SK-N-SH (cell line): Measurements from ENCODE around the gene SLC35F1. TPM values are rescaled to one million over a fixed set of nuclear protein-coding genes. Genes with fewer than 3 reads are reported as not detected.
A peak's percentile ranks its signal among the peaks of the same experiment; 100 is the strongest.
"Not testable (repeated sequence)": the region's sequence is repeated elsewhere in the genome, so short reads cannot be mapped to it uniquely, and the experiment has no call there.

Experiments
- CTCF ChIA-PET: fragments of 300-600, 350-600 bp; formaldehyde crosslinking; extraction: SDS; loops from one replicate; lab custom pipeline; 2021; lab: Yijun Ruan, JAX
- POLR2A ChIA-PET: fragments of 350-600 bp; sonication (Branson Sonifier 250); formaldehyde crosslinking; extraction: SDS; loops from one replicate; lab custom pipeline; 2020; ENCODE audit warnings: antibody characterized with exemption, inconsistent platforms; lab: Yijun Ruan, JAX
- DNase-seq: peaks from one replicate; pipeline ENCODE4 v3.0.0; 2012
- H2AFZ ChIP-seq: fragments of 200-600 bp; sonication (generic); 2 replicates; pipeline ENCODE4 v1.8.1; 2016; ENCODE audit warnings: antibody characterized with exemption, mild to moderate bottlenecking, low read depth
- H3F3A ChIP-seq: fragments of 200-600 bp; sonication (generic); replicated peaks from 2 replicates; pipeline ENCODE3; 2016; ENCODE audit warnings: antibody characterized with exemption, mild to moderate bottlenecking; ENCODE audit not compliant: insufficient read depth
- H3K27ac ChIP-seq, 2 experiments: fragments of 200-500 bp in 1 of 2; fragments of 200-600 bp in 1 of 2; sonication (Bioruptor generic) in 1 of 2; sonication (generic), shearing (Covaris generic) in 1 of 2; 2 replicates each; pipeline versions ENCODE4 v1.5.1 to v1.6.1; 2014 to 2016; ENCODE audit warnings: low read depth in 2 of 2, inconsistent platforms in 1 of 2, low read length in 1 of 2, mild to moderate bottlenecking in 1 of 2, mixed read lengths in 1 of 2
- H3K27me3 ChIP-seq: fragments of 200-600 bp; sonication (generic), shearing (Covaris generic); 2 replicates; pipeline ENCODE4 v1.6.1; 2016; ENCODE audit warnings: mixed run types; ENCODE audit not compliant: insufficient read depth
- H3K36me3 ChIP-seq, 2 experiments: fragments of 200-500 bp in 1 of 2; fragments of 200-600 bp in 1 of 2; sonication (Bioruptor generic) in 1 of 2; sonication (generic) in 1 of 2; replicated peaks in 1 of 2; 2 replicates each; pipeline versions ENCODE3 to v1.5.1; 2014 to 2016; ENCODE audit warnings: low read length in 1 of 2, mild to moderate bottlenecking in 1 of 2; ENCODE audit not compliant: insufficient read depth in 2 of 2, control insufficient read depth in 1 of 2
- H3K4me1 ChIP-seq, 2 experiments: fragments of 200-500 bp in 1 of 2; fragments of 200-600 bp in 1 of 2; sonication (Bioruptor generic) in 1 of 2; sonication (generic), shearing (Covaris generic) in 1 of 2; 2 replicates each; pipeline versions ENCODE4 v1.5.1 to v1.6.1; 2014 to 2016; ENCODE audit warnings: low read depth in 1 of 2, low read length in 1 of 2, mixed run types in 1 of 2; ENCODE audit not compliant: insufficient read depth in 2 of 2, control insufficient read depth in 1 of 2
- H3K4me2 ChIP-seq: fragments of 200-600 bp; sonication (generic), shearing (Covaris generic); 2 replicates; pipeline ENCODE4 v1.6.1; 2017; ENCODE audit warnings: mixed run types
- H3K4me3 ChIP-seq, 2 experiments: fragments of 200-500 bp in 1 of 2; fragments of 200-600 bp in 1 of 2; sonication (Bioruptor generic) in 1 of 2; sonication (generic), shearing (Covaris generic) in 1 of 2; 2 replicates each; pipeline versions ENCODE4 v1.5.1 to v1.8.1; 2014 to 2016; ENCODE audit warnings: low read depth in 2 of 2, inconsistent platforms in 1 of 2, low read length in 1 of 2, mild to moderate bottlenecking in 1 of 2, mixed read lengths in 1 of 2, moderate library complexity in 1 of 2
- H3K79me2 ChIP-seq: fragments of 200-600 bp; sonication (generic); 2 replicates; pipeline ENCODE4 v1.8.1; 2017; ENCODE audit warnings: mild to moderate bottlenecking; ENCODE audit not compliant: insufficient read depth
- H3K9ac ChIP-seq: fragments of 200-600 bp; sonication (generic); 2 replicates; pipeline ENCODE4 v1.6.1; 2017; ENCODE audit warnings: mixed run types
- H3K9me2 ChIP-seq: fragments of 200-600 bp; sonication (generic); 2 replicates; pipeline ENCODE4 v1.6.1; 2017; ENCODE audit warnings: mixed run types
- H3K9me3 ChIP-seq: fragments of 200-600 bp; sonication (generic); 2 replicates; pipeline ENCODE4 v1.6.1; 2017; ENCODE audit warnings: mixed run types, mild to moderate bottlenecking, moderate library complexity
- H4K20me1 ChIP-seq: fragments of 200-600 bp; sonication (generic); 2 replicates; pipeline ENCODE4 v1.6.1; 2017; ENCODE audit warnings: mild to moderate bottlenecking, mixed run types; ENCODE audit not compliant: insufficient read depth
- FOXM1 ChIP-seq: IDR thresholded peaks from 2 replicates; pipeline ENCODE4 v1.4.0; 2012; ENCODE audit warnings: low read depth, mild to moderate bottlenecking
- NFIC ChIP-seq: IDR thresholded peaks from 2 replicates; pipeline ENCODE4 v1.4.0; 2012; ENCODE audit warnings: borderline replicate concordance
- SIN3A ChIP-seq: IDR thresholded peaks from 2 replicates; pipeline ENCODE4 v1.6.1; 2012; ENCODE audit warnings: low read depth, mild to moderate bottlenecking, low read length, moderate library complexity, borderline replicate concordance
- WGBS: methylation state at CpG from one replicate; pipeline ENCODE4 v1.1.6; 2017; ENCODE audit warnings: low lambda C conversion rate; 5-methylcytosine and 5-hydroxymethylcytosine counted together
- polyA plus RNA-seq, 3 experiments: library from polyadenylated mRNA; depleted of rRNA; stranded (reverse); fragments of >200 nt; gene quantifications; 2 replicates each; pipeline ENCODE4 v1.2.3, GENCODE V29; 2012
- TF ChIP-seq, protein P1 (sequence below): IDR thresholded peaks from 2 replicates; pipeline ENCODE4 v1.4.0; 2012; ENCODE audit warnings: low read depth, borderline replicate concordance
- TF ChIP-seq, protein P2 (sequence below): fragments of 200-600 bp; sonication (generic); IDR thresholded peaks from 2 replicates; pipeline ENCODE4 v1.6.1; 2017; ENCODE audit warnings: antibody characterized with exemption, mild to moderate bottlenecking, moderate library complexity

The SLC35F1 gene
- under 0.01 TPM in 1 of 2 replicates, not detected in the other for polyA plus RNA-seq (2012; rRNA removed)
- polyA plus RNA-seq (2012; cell fraction: cytosol; rRNA removed) = 0.01 TPM in 1 of 2 replicates, not detected in the other
- polyA plus RNA-seq (2012; cell fraction: nucleus; rRNA removed) = 0.01 TPM in 1 of 2 replicates, not detected in the other

DNA sequence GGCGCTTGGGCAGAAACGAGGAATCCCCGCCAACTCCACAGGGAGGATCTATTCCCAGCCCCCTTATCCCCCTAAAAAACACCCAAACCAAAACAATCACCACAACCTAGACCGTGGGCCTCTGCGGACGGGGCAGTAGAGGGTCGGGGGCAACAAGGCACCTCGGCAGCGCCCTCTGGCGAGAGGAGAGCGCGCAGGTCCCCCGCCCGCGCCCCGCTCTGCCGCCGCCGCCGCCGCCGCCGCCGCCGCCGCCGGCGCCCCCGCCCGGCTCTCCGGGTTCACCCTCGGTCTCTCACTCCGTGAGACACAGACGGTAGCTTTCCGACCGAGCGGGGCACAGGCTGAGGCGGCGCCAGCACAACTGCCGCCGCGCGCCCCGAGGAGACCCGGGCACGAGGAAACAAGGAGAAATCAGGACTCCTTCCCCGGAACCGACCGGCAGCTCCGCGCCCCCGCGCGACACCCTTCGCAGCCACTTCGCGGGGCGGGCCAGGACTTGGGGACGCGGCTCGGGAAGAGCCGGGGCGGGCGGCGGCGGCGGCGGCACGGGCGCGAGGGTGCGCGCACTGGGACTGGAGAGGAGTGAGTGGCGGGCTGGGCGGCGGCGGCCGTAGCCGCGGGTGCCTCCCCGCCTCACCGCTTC is at the start of gene SLC35F1:
SLC35F1 (plus strand) TSS at position 307 of the 643 bp plus-strand sequence.
- peak; percentile 80 for DNase-seq
- H2AFZ ChIP-seq = 0 out of 2 replicates have a peak within 1 kb of the TSS, but pooled peaks have one; percentile 63

DNA sequence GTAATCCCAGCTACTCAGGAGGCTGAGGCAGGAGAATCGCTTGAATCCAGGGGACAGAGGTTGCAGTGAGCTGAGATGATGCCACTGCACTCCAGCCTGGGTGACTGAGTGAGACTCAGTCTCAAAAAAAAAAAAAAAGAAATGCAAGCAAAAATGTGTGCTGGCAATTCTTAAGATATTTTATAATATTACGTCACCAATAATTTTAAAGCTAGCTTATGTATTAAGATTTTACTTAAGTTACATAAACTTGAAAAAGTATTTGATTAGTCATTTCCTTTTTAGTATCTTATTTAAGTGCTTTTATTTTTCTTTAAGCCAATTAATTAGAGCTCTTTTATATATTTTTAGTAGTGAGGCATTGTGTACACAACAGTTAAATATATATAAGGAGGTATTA is 48.5 kb upstream of the SLC35F1 start:
- H4K20me1 ChIP-seq, H3F3A ChIP-seq, DNase-seq, H3K36me3 ChIP-seq, H3K4me2 ChIP-seq, POLR2A ChIA-PET, H3K9ac ChIP-seq, H3K9me2 ChIP-seq, H3K79me2 ChIP-seq, H2AFZ ChIP-seq, H3K9me3 ChIP-seq, H3K4me3 ChIP-seq, CTCF ChIA-PET, H3K27me3 ChIP-seq, H3K27ac ChIP-seq, H3K4me1 ChIP-seq: not testable (repeated sequence)
- 39% methylated on average over 2 of the region's 2 CpGs for WGBS

More for the DNA sequence above, at the start of gene SLC35F1:
- TF ChIP-seq NFIC = no peak
- TF ChIP-seq, protein P1, sequence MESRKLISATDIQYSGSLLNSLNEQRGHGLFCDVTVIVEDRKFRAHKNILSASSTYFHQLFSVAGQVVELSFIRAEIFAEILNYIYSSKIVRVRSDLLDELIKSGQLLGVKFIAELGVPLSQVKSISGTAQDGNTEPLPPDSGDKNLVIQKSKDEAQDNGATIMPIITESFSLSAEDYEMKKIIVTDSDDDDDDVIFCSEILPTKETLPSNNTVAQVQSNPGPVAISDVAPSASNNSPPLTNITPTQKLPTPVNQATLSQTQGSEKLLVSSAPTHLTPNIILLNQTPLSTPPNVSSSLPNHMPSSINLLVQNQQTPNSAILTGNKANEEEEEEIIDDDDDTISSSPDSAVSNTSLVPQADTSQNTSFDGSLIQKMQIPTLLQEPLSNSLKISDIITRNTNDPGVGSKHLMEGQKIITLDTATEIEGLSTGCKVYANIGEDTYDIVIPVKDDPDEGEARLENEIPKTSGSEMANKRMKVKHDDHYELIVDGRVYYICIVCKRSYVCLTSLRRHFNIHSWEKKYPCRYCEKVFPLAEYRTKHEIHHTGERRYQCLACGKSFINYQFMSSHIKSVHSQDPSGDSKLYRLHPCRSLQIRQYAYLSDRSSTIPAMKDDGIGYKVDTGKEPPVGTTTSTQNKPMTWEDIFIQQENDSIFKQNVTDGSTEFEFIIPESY = no peak
- TF ChIP-seq FOXM1 = no peak
- no peak for TF ChIP-seq SIN3A
- TF ChIP-seq, protein P2, sequence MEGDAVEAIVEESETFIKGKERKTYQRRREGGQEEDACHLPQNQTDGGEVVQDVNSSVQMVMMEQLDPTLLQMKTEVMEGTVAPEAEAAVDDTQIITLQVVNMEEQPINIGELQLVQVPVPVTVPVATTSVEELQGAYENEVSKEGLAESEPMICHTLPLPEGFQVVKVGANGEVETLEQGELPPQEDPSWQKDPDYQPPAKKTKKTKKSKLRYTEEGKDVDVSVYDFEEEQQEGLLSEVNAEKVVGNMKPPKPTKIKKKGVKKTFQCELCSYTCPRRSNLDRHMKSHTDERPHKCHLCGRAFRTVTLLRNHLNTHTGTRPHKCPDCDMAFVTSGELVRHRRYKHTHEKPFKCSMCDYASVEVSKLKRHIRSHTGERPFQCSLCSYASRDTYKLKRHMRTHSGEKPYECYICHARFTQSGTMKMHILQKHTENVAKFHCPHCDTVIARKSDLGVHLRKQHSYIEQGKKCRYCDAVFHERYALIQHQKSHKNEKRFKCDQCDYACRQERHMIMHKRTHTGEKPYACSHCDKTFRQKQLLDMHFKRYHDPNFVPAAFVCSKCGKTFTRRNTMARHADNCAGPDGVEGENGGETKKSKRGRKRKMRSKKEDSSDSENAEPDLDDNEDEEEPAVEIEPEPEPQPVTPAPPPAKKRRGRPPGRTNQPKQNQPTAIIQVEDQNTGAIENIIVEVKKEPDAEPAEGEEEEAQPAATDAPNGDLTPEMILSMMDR = peak; percentile 54
- H3K27me3 ChIP-seq = peaks cover 19% of the 10 kb centered on the region
- H3K9ac ChIP-seq = no peak within 1 kb of the TSS
- CTCF ChIA-PET = interaction anchor here (0.7 to 1.4 kb wide), 7 partner anchors 12 to 85 kb away, joined by 3 to 5 read pairs (median 3); no protein-coding TSS in a partner anchor
- no peaks in the 10 kb centered on the region; a peak in 1 of 4 replicates for H3K4me1 ChIP-seq
- H3K4me2 ChIP-seq = peak within 1 kb of the TSS; percentile 72
- no peak within 1 kb of the TSS for H3K27ac ChIP-seq
- no peaks in the 10 kb centered on the region for H4K20me1 ChIP-seq
- peak within 1 kb of the TSS; percentile 32 to 49 for H3K4me3 ChIP-seq
- POLR2A ChIA-PET = no interaction called here
- no peaks in the 10 kb centered on the region for H3K9me2 ChIP-seq
- no peaks in the 10 kb centered on the region for H3K9me3 ChIP-seq
- H3K36me3 ChIP-seq = no peaks in the 10 kb centered on the region
- WGBS = 4% methylated on average over 37 of the region's 82 CpGs
- no peaks in the 10 kb centered on the region for H3K79me2 ChIP-seq
- no peaks in the 10 kb centered on the region for H3F3A ChIP-seq
